H1 (cell line): ENCODE measurements around the gene DRAM1.

Experiments
- RNF2 ChIP-seq: fragments of 200-900, 300-1000 bp; sonication (generic); IDR thresholded peaks from 2 replicates; pipeline ENCODE4 v1.7.1; 2016; ENCODE audit warnings: borderline replicate concordance, low read depth, mild to moderate bottlenecking, antibody characterized with exemption, low read length; ENCODE audit not compliant: poor library complexity, severe bottlenecking; ENCODE audit errors: missing control alignments
- SAP30 ChIP-seq: fragments of 300-600 bp; sonication (generic); IDR thresholded peaks from 2 replicates; pipeline ENCODE4 v1.7.1; 2012; ENCODE audit warnings: low read length, moderate library complexity, mild to moderate bottlenecking, inconsistent platforms; ENCODE audit not compliant: insufficient read depth, insufficient replicate concordance
- TEAD4 ChIP-seq: IDR thresholded peaks from 2 replicates; pipeline ENCODE4 v1.6.1; 2012; ENCODE audit warnings: low read depth, low read length, inconsistent platforms, mixed read lengths
- ZNF274 ChIP-seq: IDR thresholded peaks from 2 replicates; pipeline ENCODE4 v1.7.0; 2012; ENCODE audit warnings: low read length, borderline replicate concordance; ENCODE audit errors: extremely low read depth
- TF ChIP-seq, protein P1 (sequence below), 3 experiments: IDR thresholded peaks; 1 replicate in 2 of 3; 2 replicates in 1 of 3; pipeline versions ENCODE4 v1.5.1 to v1.6.1; 2011; ENCODE audit warnings: low read length in 3 of 3, mild to moderate bottlenecking in 3 of 3, inconsistent platforms in 2 of 3, low read depth in 1 of 3, moderate library complexity in 1 of 3; ENCODE audit not compliant: insufficient read depth in 1 of 3; ENCODE audit errors: control extremely low read depth in 1 of 3

DNA sequence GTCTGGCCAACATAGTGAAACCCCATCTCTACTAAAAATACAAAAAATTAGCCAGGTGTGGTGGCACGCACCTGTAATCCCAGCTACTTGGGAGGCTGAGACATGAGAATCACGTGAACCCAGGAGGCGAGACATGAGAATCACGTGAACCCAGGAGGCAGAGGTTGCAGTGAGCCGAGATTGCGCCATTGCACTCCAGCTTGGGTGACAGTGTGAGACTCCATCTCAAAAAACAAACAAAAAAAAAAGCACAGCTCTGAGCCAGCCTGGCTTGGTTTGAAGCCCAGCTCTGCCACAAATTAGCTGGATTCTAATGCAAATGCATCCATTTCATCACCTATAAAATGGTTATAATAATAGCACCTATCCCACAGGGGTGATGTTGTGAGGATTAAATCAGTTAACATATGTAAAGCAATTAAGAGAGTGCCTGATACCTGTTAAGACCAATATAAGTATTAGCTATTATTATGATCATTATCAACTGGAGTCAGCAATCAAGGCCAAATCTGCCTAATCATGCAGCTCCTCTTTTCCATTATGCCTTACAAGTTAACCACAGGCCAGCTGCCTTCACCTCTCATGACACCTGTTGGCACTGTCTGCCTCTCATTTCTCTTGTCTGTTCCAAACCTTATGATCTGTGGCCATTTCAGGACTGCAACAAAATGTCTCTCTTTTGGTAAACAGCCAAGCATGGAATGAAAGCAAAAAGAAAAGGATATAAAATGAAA is 48.8 kb upstream of the DRAM1 start:
- TF ChIP-seq TEAD4 (no peak), RNF2 (no peak), SAP30 (no peak), ZNF274 (no peak)
- TF ChIP-seq, protein P1, sequence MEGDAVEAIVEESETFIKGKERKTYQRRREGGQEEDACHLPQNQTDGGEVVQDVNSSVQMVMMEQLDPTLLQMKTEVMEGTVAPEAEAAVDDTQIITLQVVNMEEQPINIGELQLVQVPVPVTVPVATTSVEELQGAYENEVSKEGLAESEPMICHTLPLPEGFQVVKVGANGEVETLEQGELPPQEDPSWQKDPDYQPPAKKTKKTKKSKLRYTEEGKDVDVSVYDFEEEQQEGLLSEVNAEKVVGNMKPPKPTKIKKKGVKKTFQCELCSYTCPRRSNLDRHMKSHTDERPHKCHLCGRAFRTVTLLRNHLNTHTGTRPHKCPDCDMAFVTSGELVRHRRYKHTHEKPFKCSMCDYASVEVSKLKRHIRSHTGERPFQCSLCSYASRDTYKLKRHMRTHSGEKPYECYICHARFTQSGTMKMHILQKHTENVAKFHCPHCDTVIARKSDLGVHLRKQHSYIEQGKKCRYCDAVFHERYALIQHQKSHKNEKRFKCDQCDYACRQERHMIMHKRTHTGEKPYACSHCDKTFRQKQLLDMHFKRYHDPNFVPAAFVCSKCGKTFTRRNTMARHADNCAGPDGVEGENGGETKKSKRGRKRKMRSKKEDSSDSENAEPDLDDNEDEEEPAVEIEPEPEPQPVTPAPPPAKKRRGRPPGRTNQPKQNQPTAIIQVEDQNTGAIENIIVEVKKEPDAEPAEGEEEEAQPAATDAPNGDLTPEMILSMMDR (IDR thresholded peaks at IDR 0.05; ENCODE audit: control extremely low read depth in 1 of 3, insufficient read depth in 1 of 3, low read depth in 1 of 3, low read length in 3 of 3) = no peak
